ENCODE results near the gene NCOR1. TPM values are rescaled to one million over a fixed set of nuclear protein-coding genes. Genes with fewer than 3 reads are reported as not detected.

NCOR1 gene
- total RNA-seq, 2 experiments from 2014 or later, result 118 TPM

DNA sequence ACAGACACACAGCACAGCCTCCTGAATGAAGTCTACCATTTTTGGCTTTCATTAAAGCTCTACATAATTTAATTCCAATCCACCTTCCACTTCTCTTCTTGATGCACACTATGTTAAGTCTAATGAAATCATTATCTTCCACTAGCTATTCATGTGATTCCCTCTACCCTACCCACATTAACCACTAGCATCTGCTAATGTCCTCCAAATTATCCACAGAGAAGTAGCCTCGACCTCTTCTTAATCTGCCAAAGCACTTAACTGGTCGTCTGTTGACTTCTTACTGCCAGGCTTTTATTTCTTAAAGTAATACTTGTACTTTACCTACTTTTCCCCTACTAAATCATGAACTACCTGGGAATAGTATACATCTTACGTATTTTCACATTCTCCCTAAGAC is 91.8 kb downstream of the NCOR1 start:
- Mint-ChIP-seq H3K27ac (no peak overlapping the region), H3K36me3 (ENCODE audit: low read depth) (peaks cover 83% of the 10 kb centered on the region), H3K4me1 (ENCODE audit: low read depth) (no peaks in the 10 kb centered on the region), H3K27me3 (no peaks in the 10 kb centered on the region), H3K9me3 (no peaks in the 10 kb centered on the region), H3K4me3 (no peak overlapping the region)
- DNase-seq (no peak), ATAC-seq (ENCODE audit: poor library complexity) (no peak)
- intact Hi-C loops (cut with DNase I, micrococcal nuclease), result no loop called here
- no peaks in the 10 kb centered on the region for H3K9me3 ChIP-seq (ENCODE audit: control insufficient read depth in 1 of 2, insufficient read depth in 1 of 2, low read length in 2 of 2)
- H3K4me3 ChIP-seq (ENCODE audit: low read length), result no peak overlapping the region
- no peaks in the 10 kb centered on the region for H3K27me3 ChIP-seq (ENCODE audit: control insufficient read depth in 1 of 2, insufficient read depth in 2 of 2, low read length in 2 of 2)
- H3K4me1 ChIP-seq (ENCODE audit: insufficient read depth, low read length), result no peaks in the 10 kb centered on the region
- H3K36me3 ChIP-seq (ENCODE audit: insufficient read depth, low read length), result peaks cover 77% of the 10 kb centered on the region
- TF ChIP-seq, protein P1, sequence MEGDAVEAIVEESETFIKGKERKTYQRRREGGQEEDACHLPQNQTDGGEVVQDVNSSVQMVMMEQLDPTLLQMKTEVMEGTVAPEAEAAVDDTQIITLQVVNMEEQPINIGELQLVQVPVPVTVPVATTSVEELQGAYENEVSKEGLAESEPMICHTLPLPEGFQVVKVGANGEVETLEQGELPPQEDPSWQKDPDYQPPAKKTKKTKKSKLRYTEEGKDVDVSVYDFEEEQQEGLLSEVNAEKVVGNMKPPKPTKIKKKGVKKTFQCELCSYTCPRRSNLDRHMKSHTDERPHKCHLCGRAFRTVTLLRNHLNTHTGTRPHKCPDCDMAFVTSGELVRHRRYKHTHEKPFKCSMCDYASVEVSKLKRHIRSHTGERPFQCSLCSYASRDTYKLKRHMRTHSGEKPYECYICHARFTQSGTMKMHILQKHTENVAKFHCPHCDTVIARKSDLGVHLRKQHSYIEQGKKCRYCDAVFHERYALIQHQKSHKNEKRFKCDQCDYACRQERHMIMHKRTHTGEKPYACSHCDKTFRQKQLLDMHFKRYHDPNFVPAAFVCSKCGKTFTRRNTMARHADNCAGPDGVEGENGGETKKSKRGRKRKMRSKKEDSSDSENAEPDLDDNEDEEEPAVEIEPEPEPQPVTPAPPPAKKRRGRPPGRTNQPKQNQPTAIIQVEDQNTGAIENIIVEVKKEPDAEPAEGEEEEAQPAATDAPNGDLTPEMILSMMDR (IDR thresholded peaks at IDR 0.05), result no peak
- CTCF ChIA-PET, result no interaction called here
- POLR2A ChIA-PET, result no interaction called here
- H3K27ac ChIP-seq (ENCODE audit: low read depth in 1 of 2, low read length in 2 of 2), result no peak overlapping the region

DNA sequence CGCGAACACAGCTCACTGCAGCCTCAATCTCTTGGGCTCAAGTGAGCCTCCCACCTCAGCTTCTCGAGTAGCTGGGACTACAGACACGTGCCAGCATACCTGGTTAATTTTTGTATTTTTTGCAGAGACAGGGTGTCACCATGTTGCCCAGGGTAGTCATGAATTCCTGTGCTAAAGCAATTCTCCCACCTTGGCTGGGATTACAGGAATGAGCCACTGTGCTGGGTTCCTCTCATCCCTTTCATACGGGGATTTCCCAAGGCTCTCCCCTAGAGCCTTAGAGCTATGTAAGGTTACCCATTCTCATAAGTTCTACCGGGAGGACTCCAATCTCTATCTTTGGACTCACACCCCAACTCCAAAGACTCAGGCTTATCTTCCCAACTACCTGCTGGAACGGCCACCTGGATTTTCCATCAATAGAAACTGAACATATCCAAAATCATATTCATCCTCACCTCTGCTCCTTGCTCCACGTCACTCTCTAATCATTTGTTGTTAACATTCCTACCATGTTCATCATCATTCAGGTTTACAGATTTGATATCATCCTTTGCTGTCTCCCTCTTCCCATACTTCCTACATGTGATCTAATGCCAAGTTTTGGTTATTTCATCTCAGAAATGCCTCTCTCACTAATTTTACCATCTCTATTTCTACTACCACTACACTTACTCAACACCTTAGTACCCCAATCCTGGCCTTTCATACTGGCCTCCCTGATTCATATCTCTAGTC is 92.5 kb downstream of the NCOR1 start:
- no peaks in the 10 kb centered on the region for H3K27me3 Mint-ChIP-seq
- ATAC-seq (ENCODE audit: poor library complexity), result no peak

DNA sequence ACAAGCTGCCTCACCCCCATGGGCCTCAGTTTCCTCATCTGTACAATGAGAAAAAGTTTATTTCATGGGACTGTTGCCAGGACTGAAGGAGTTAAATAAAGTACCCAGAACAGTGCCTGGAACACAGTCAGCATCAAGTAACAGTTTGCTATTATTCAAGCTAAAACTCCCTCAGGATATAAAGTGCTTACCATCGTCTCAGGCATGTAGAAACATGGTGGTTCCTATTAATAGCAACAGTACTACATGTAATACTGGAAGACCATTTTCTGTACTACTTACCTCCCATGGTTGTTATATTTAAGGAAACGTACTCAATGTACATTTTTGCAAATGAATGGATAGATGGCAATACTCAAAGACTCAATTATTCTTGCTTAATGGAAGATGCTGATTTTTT is 93.4 kb downstream of the NCOR1 start:
- CTCF ChIA-PET, result no interaction called here
- H3K36me3 ChIP-seq (ENCODE audit: insufficient read depth, low read length), result peaks cover 83% of the 10 kb centered on the region
- POLR2A ChIA-PET, result no interaction called here

More for the DNA sequence above, 92.5 kb downstream of the NCOR1 start:
- peaks cover 83% of the 10 kb centered on the region for H3K36me3 Mint-ChIP-seq (ENCODE audit: low read depth)
- Histone ChIP-seq H3K27ac (ENCODE audit: low read depth in 1 of 2, low read length in 2 of 2) (no peak overlapping the region), H3K36me3 (ENCODE audit: insufficient read depth, low read length) (peaks cover 77% of the 10 kb centered on the region), H3K4me1 (ENCODE audit: insufficient read depth, low read length) (no peaks in the 10 kb centered on the region), H3K4me3 (ENCODE audit: low read length) (no peak overlapping the region), H3K9me3 (ENCODE audit: control insufficient read depth in 1 of 2, insufficient read depth in 1 of 2, low read length in 2 of 2) (no peaks in the 10 kb centered on the region), H3K27me3 (ENCODE audit: control insufficient read depth in 1 of 2, insufficient read depth in 2 of 2, low read length in 2 of 2) (no peaks in the 10 kb centered on the region)
- no peaks in the 10 kb centered on the region for H3K9me3 Mint-ChIP-seq
- TF ChIP-seq, protein P1 (IDR thresholded peaks at IDR 0.05), result no peak
- ChIA-PET POLR2A (no interaction called here), CTCF (no interaction called here)
- intact Hi-C loops (cut with DNase I, micrococcal nuclease), result no loop called here
- no peak for DNase-seq
- H3K27ac Mint-ChIP-seq, result no peak overlapping the region
- no peak overlapping the region for H3K4me3 Mint-ChIP-seq
- no peaks in the 10 kb centered on the region for H3K4me1 Mint-ChIP-seq (ENCODE audit: low read depth)

More for the DNA sequence above, 93.4 kb downstream of the NCOR1 start:
- H3K36me3 Mint-ChIP-seq (ENCODE audit: low read depth), result peaks cover 91% of the 10 kb centered on the region
- Histone ChIP-seq H3K4me1 (ENCODE audit: insufficient read depth, low read length) (no peaks in the 10 kb centered on the region), H3K27me3 (ENCODE audit: control insufficient read depth in 1 of 2, insufficient read depth in 2 of 2, low read length in 2 of 2) (no peaks in the 10 kb centered on the region), H3K9me3 (ENCODE audit: control insufficient read depth in 1 of 2, insufficient read depth in 1 of 2, low read length in 2 of 2) (no peaks in the 10 kb centered on the region), H3K4me3 (ENCODE audit: low read length) (no peak overlapping the region), H3K27ac (ENCODE audit: low read depth in 1 of 2, low read length in 2 of 2) (no peak overlapping the region)
- H3K4me3 Mint-ChIP-seq, result no peak overlapping the region
- no peaks in the 10 kb centered on the region for H3K27me3 Mint-ChIP-seq
- DNase-seq (no peak), ATAC-seq (ENCODE audit: poor library complexity) (no peak)
- intact Hi-C loops (cut with DNase I, micrococcal nuclease), result no loop called here
- H3K9me3 Mint-ChIP-seq, result no peaks in the 10 kb centered on the region
- no peak overlapping the region for H3K27ac Mint-ChIP-seq
- TF ChIP-seq, protein P1 (IDR thresholded peaks at IDR 0.05), result no peak
- no peaks in the 10 kb centered on the region for H3K4me1 Mint-ChIP-seq (ENCODE audit: low read depth)
